Adrenal gland (tissue), 12 donors: ENCODE measurements around the gene SETD2. TPM values are rescaled to one million over a fixed set of nuclear protein-coding genes. Genes with fewer than 3 reads are reported as not detected.
A peak's percentile ranks its signal among the peaks of the same experiment; 100 is the strongest.

ENCODE experiments used
- DNase-seq, 7 donors: peaks; one replicate each; pipeline ENCODE4 v3.0.0-alpha.2; 2019 to 2020
- H3K27ac ChIP-seq, 5 donors: fragments of 200-600 bp; sonication (generic) in 4 of 5; 1 replicate in 3 of 5; 2 replicates in 2 of 5; pipeline versions ENCODE4 v1.5.1 to v1.8.0; 2016 to 2020; ENCODE audit warnings: mild to moderate bottlenecking in 1 of 5
- H3K27me3 ChIP-seq: fragments of 200-600 bp; 2 replicates; pipeline ENCODE4 v1.8.0; 2021
- H3K36me3 ChIP-seq, 2 donors: fragments of 200-600 bp; replicated peaks in 1 of 2; 1 replicate in 1 of 2; 2 replicates in 1 of 2; pipeline versions ENCODE4 v1.5.1 to v1.8.0; 2018 to 2022
- H3K4me1 ChIP-seq, 2 donors: fragments of 200-600 bp; replicated peaks in 1 of 2; 1 replicate in 1 of 2; 2 replicates in 1 of 2; pipeline versions ENCODE4 v1.5.1 to v1.8.0; 2018 to 2021
- H3K4me3 ChIP-seq, 4 donors: fragments of 200-600 bp; sonication (generic) in 3 of 4; one replicate each; pipeline ENCODE4 v1.5.1; 2016 to 2018
- H3K9me3 ChIP-seq, 3 donors: fragments of 200-600 bp; sonication (generic) in 1 of 3; replicated peaks in 1 of 3; 1 replicate in 2 of 3; 2 replicates in 1 of 3; pipeline versions ENCODE4 v1.5.1 to v1.8.0; 2016 to 2021
- POLR2A ChIP-seq, 2 donors: fragments of 450-650 bp; IDR thresholded peaks; one replicate each; pipeline ENCODE4 v1.6.1; 2017; ENCODE audit warnings: antibody characterized with exemption in 2 of 2, mild to moderate bottlenecking in 2 of 2, moderate library complexity in 1 of 2
- WGBS, 4 donors: extraction: QIAGEN DNeasy Blood & Tissue Kit in 2 of 4; methylation state at CpG; one replicate each; pipeline versions ENCODE4 v1.1.5 to v1.1.7; 2013 to 2017; 5-methylcytosine and 5-hydroxymethylcytosine counted together
- intact Hi-C, 2 donors: fragments of 100-400 bp; cut with DNase I; formaldehyde crosslinking; loops; one replicate each; pipeline versions ENCODE4 v1.14.1 to v1.15.0; 2022 to 2023
- polyA plus RNA-seq, 3 donors: library from polyadenylated mRNA; stranded (reverse); fragments of 200-250 nt in 2 of 3; fragments of 350-450 nt in 1 of 3; fragmentation: Illumina TruSeq in 1 of 3; extraction: RNeasy Lipid Tissue Mini Kit (QIAGEN cat#74804) in 1 of 3; gene quantifications; one replicate each; pipeline ENCODE4 v1.2.3, GENCODE V29; 2013 to 2014
- total RNA-seq, 9 donors: library from RNA; depleted of rRNA in 4 of 9; stranded (reverse); fragments of >200 nt in 4 of 9; fragments of 120-200 nt in 1 of 9; fragmentation: NEBNext Ultra II Directional in 1 of 9; extraction: Animal tissue kit (Norgen Biotek cat#: 25700) in 1 of 9; gene quantifications; one replicate each; pipeline versions ENCODE4 v1.1.0 to v1.2.4, GENCODE V29; 2013 to 2023
- TF ChIP-seq, protein P1 (sequence below), 6 experiments: fragments of 450-650 bp in 4 of 6; fragments of 200-600 bp in 2 of 6; sonication (generic) in 1 of 6; IDR thresholded peaks; 1 replicate in 5 of 6; 2 replicates in 1 of 6; pipeline versions ENCODE4 v1.5.1 to v1.8.0; 2016 to 2021; ENCODE audit warnings: antibody characterized with exemption in 6 of 6, mild to moderate bottlenecking in 2 of 6, moderate library complexity in 1 of 6
- donor health status: healthy with polysubstance abuse.
- donor health status: Bipolar disorder and iron deficiency.
- donor health status: DM: yes; HTN: yes; CAD: no.
- donor health status: DM: no; HTN: no; CAD: no.
- donor health status: DM: no; HTN: no; CAD: no.
- donor health status: DM: yes; HTN: yes; CAD: no.

Gene SETD2
- total and polyA plus RNA-seq, 12 donors, result 12.6 to 58.9 (median 39.1) TPM

DNA sequence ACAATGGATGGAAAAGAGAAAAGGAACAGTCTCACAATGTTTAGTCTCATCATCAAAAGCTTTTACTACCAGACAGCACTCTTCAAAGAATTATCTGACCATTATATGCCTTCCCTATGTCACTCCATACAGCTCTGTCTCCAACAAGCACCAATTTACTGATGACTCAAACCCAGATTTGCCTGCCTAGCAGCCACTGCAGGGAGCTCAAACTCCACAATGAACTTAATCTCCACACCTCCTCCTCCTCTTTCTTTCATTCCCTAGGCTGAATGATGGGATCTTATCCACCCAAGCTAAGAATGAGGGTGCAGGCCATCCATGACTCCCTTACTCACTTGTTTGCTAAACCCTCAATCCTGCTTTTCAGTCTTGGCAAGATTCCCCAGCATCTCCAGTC, 139.0 kb downstream of the SETD2 start:
- Histone ChIP-seq H3K4me1 (peaks cover 0 to 25% of the 10 kb centered on the region in 2 donors), H3K9me3 (no peaks in the 10 kb centered on the region), H3K36me3 (peaks cover 0 to 5% of the 10 kb centered on the region in 2 donors), H3K4me3 (no peak overlapping the region), H3K27ac (no peak overlapping the region), H3K27me3 (no peaks in the 10 kb centered on the region)
- DNase-seq, result no peak
- TF ChIP-seq, protein P1, sequence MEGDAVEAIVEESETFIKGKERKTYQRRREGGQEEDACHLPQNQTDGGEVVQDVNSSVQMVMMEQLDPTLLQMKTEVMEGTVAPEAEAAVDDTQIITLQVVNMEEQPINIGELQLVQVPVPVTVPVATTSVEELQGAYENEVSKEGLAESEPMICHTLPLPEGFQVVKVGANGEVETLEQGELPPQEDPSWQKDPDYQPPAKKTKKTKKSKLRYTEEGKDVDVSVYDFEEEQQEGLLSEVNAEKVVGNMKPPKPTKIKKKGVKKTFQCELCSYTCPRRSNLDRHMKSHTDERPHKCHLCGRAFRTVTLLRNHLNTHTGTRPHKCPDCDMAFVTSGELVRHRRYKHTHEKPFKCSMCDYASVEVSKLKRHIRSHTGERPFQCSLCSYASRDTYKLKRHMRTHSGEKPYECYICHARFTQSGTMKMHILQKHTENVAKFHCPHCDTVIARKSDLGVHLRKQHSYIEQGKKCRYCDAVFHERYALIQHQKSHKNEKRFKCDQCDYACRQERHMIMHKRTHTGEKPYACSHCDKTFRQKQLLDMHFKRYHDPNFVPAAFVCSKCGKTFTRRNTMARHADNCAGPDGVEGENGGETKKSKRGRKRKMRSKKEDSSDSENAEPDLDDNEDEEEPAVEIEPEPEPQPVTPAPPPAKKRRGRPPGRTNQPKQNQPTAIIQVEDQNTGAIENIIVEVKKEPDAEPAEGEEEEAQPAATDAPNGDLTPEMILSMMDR (IDR thresholded peaks at IDR 0.05), result no peak
- no peak for TF ChIP-seq POLR2A (IDR thresholded peaks at IDR 0.05)
- intact Hi-C loops, result no loop called here

DNA sequence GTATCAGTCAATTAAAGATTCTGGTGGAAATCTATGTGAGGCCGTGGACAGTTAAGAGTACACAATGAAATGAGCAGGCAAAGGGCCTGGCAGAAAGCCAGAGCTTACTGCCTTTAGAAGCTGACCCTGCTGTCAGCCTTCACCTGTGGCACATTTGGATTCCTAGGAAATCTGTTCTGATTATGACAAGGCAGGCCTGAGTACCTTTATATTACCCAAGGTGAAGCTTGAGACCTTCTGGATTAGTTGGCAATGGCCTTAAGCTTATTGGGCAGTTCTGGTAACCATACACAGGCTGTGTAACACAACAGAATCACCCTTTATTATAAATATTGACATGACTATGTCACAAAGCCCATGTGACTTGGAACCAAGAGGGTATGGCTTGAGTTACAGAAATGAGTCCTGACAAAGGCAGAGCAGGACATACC, 141.3 kb downstream of the SETD2 start:
- no peak overlapping the region for H3K4me3 ChIP-seq
- H3K36me3 ChIP-seq, result peaks cover 0 to 22% of the 10 kb centered on the region in 2 donors
- 14 to 57% (median 28%) methylated on average over 1 of the region's 1 CpG for WGBS, 4 donors
- peak in 5 of 7 donors; percentile 35 to 74 (median 61) for DNase-seq
- peaks cover 0 to 25% of the 10 kb centered on the region in 2 donors for H3K4me1 ChIP-seq
- peak overlapping the region in 3 of 5 donors; percentile 0 to 29 (median 21) for H3K27ac ChIP-seq
- TF ChIP-seq, protein P1 (IDR thresholded peaks at IDR 0.05), result no peak
- TF ChIP-seq POLR2A (IDR thresholded peaks at IDR 0.05), result no peak
- H3K27me3 ChIP-seq, result no peaks in the 10 kb centered on the region
- H3K9me3 ChIP-seq, result no peaks in the 10 kb centered on the region
- intact Hi-C loops, result no loop called here

DNA sequence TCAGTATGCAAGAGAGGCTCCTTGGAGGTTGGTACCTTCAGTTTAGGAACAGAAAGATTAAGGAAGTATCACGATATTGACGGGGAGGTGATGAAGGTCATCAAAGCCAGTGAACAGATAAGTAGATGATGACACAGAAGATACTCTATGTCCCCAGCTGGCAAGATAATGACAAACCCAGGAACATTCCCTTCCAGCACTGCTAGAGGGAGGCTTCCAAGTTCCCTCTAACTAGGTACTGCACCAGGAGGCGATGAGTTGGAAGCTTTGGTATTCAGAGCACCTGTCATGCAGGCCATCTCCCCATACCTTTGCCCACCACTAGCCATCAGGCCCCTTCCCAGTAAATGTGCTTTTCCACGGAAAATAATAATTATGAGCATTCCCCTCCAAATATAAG, 143.6 kb downstream of the SETD2 start:
- Histone ChIP-seq H3K27ac (no peak overlapping the region), H3K27me3 (no peaks in the 10 kb centered on the region), H3K4me3 (no peak overlapping the region), H3K9me3 (no peaks in the 10 kb centered on the region), H3K36me3 (peaks cover 0 to 33% of the 10 kb centered on the region in 2 donors), H3K4me1 (peaks cover 8 to 36% of the 10 kb centered on the region in 2 donors)
- no peak for TF ChIP-seq POLR2A (IDR thresholded peaks at IDR 0.05)
- TF ChIP-seq, protein P1 (IDR thresholded peaks at IDR 0.05), result no peak
- WGBS, 4 donors, result 70 to 79% (median 73%) methylated on average over 4 of the region's 4 CpGs
- no peak for DNase-seq
- intact Hi-C loops, result no loop called here

DNA sequence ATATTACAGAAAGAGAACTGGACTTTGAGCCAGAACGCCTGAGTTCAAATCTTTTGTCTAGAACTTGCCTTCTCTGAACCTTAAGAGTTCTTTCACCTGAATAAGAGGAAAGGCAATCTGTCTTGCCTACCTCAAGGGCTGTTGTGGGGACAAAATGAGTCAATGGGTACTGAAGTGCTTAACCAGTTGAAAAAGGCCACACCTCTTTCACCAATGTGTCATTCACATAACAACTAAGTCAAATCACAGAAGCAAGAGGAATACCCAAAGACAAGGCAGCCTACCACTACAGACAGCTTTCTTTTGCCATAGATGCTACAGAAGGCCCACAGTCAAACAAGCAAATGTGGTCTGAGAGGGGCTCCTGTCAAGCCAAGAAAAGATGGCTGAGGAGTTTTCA, 144.7 kb downstream of the SETD2 start:
- no peaks in the 10 kb centered on the region for H3K9me3 ChIP-seq
- 86 to 100% (median 95%) methylated on average over 1 of the region's 1 CpG for WGBS, 4 donors
- intact Hi-C loops, result no loop called here

More for the DNA sequence above, 144.7 kb downstream of the SETD2 start:
- Histone ChIP-seq H3K27me3 (no peaks in the 10 kb centered on the region), H3K36me3 (peaks cover 0 to 33% of the 10 kb centered on the region in 2 donors), H3K4me3 (no peak overlapping the region), H3K4me1 (peaks cover 8 to 29% of the 10 kb centered on the region in 2 donors), H3K27ac (no peak overlapping the region)
- TF ChIP-seq, protein P1 (IDR thresholded peaks at IDR 0.05), result no peak
- no peak for TF ChIP-seq POLR2A (IDR thresholded peaks at IDR 0.05)
- DNase-seq, result no peak
